Frontal cortex (tissue), 4 donors: ENCODE data around the gene GOLPH3. TPM values are rescaled to one million over a fixed set of nuclear protein-coding genes. Genes with fewer than 3 reads are reported as not detected.
"Not testable (repeated sequence)": the region's sequence is repeated elsewhere in the genome, so short reads cannot be mapped to it uniquely, and the experiment has no call there.

Source experiments
- DNase-seq, 2 donors: peaks; one replicate each; pipeline ENCODE4 v3.0.0; 2012; ENCODE audit warnings: low spot score in 2 of 2
- FAIRE-seq: peaks from 2 replicates; lab custom pipeline; 2012; peaks lifted over from hg19 to GRCh38; lab: Jason Lieb, UNC
- total RNA-seq: library from RNA; depleted of rRNA; stranded (reverse); fragments of >200 nt; gene quantifications from one replicate; pipeline ENCODE4 v1.2.3, GENCODE V29; 2014
- donor health status: control.
- donor health status: control.
- donor health status: control.

GOLPH3 gene
- total RNA-seq, 1 donor from 2014 or later: 66.9 TPM

- DNase-seq (no peak), FAIRE-seq (no peak)
Measured at GRCh38 chr5:32143617-32144377, 30.3 kb downstream of the GOLPH3 start.

- FAIRE-seq: no peak
Measured at GRCh38 chr5:32138839-32139493, 35.2 kb downstream of the GOLPH3 start.

GRCh38 chr5:32136342-32136741, 37.8 kb downstream of the GOLPH3 start:
- DNase-seq: no peak
- FAIRE-seq: no peak

More at GRCh38 chr5:32138839-32139493, 35.2 kb downstream of the GOLPH3 start:
- DNase-seq: no peak

- no peak for FAIRE-seq
- DNase-seq: no peak
Measured at GRCh38 chr5:32135086-32135485, 39.0 kb downstream of the GOLPH3 start.

- no peak for FAIRE-seq
- DNase-seq: no peak
Measured at GRCh38 chr5:32132757-32133156, 41.4 kb downstream of the GOLPH3 start.

GRCh38 chr5:32131604-32132003, 42.5 kb downstream of the GOLPH3 start:
- FAIRE-seq (no peak), DNase-seq (no peak)

- DNase-seq: no peak
- FAIRE-seq: no peak
Measured at GRCh38 chr5:32130865-32131264, 43.3 kb downstream of the GOLPH3 start.

- FAIRE-seq (no peak), DNase-seq (no peak)
Measured at GRCh38 chr5:32129074-32129598, 45.0 kb downstream of the GOLPH3 start.

- DNase-seq: no peak
- no peak for FAIRE-seq
Measured at GRCh38 chr5:32127711-32128110, 46.4 kb downstream of the GOLPH3 start.

GRCh38 chr5:32126691-32127090, 47.4 kb downstream of the GOLPH3 start:
- FAIRE-seq: no peak

GRCh38 chr5:32123889-32124676, 50.0 kb downstream of the GOLPH3 start:
- no peak for FAIRE-seq

More at GRCh38 chr5:32126691-32127090, 47.4 kb downstream of the GOLPH3 start:
- no peak for DNase-seq

GRCh38 chr5:32123058-32123805, 50.9 kb downstream of the GOLPH3 start:
- FAIRE-seq: no peak
- no peak for DNase-seq

More at GRCh38 chr5:32123889-32124676, 50.0 kb downstream of the GOLPH3 start:
- DNase-seq: no peak

GRCh38 chr5:32118922-32119321, 55.2 kb downstream of the GOLPH3 start:
- not testable (repeated sequence) for FAIRE-seq, DNase-seq

- DNase-seq (no peak), FAIRE-seq (no peak)
Measured at GRCh38 chr5:32116574-32117313, 57.4 kb downstream of the GOLPH3 start.

GRCh38 chr5:32115985-32116384, 58.1 kb downstream of the GOLPH3 start:
- DNase-seq: no peak
- FAIRE-seq: no peak

- FAIRE-seq (no peak), DNase-seq (no peak)
Measured at GRCh38 chr5:32110111-32110696, 63.9 kb downstream of the GOLPH3 start.

GRCh38 chr5:32109236-32109635, 64.9 kb downstream of the GOLPH3 start:
- FAIRE-seq (no peak), DNase-seq (no peak)

GRCh38 chr5:32108167-32108566, 66.0 kb downstream of the GOLPH3 start:
- no peak for DNase-seq
- FAIRE-seq: no peak

GRCh38 chr5:32107291-32107690, 66.8 kb downstream of the GOLPH3 start:
- no peak for FAIRE-seq
- no peak for DNase-seq
